A549 (cell line): Measurements from ENCODE around the gene SLC45A1. TPM values are rescaled to one million over a fixed set of nuclear protein-coding genes. Genes with fewer than 3 reads are reported as not detected.
A peak's percentile ranks its signal among the peaks of the same experiment; 100 is the strongest.

ENCODE experiments used
- ATAC-seq, 2 experiments: fragments of 200-7000 bp in 1 of 2; fragments of >200 bp in 1 of 2; cut with Nextera tagmentation in 1 of 2; cut with Tn5 transposase in 1 of 2; 3 replicates each; pipeline versions ENCODE4 v1.8.0 to v1.9.1; 2018 to 2020; ENCODE audit warnings: mild to moderate bottlenecking in 1 of 2, moderate library complexity in 1 of 2
- CTCF ChIA-PET: fragments of 300-600 bp; sonication (Branson Sonifier 250); formaldehyde crosslinking; extraction: SDS; loops from one replicate; lab custom pipeline; 2021; ENCODE audit warnings: antibody characterized with exemption, inconsistent platforms; lab: Yijun Ruan, JAX
- POLR2A ChIA-PET: fragments of 350-600 bp; formaldehyde crosslinking; extraction: SDS; loops from one replicate; lab custom pipeline; 2021; ENCODE audit warnings: antibody characterized with exemption, inconsistent platforms; lab: Yijun Ruan, JAX
- DNase-seq, 2 experiments: peaks; one replicate each; pipeline versions ENCODE4 v3.0.0 to v3.0.0-alpha.2; 2011 to 2016; ENCODE audit warnings: low read depth in 1 of 2, low spot score in 1 of 2
- FAIRE-seq: peaks from 2 replicates; lab custom pipeline; 2011; peaks lifted over from hg19 to GRCh38; lab: Jason Lieb, UNC
- H3K27ac ChIP-seq, 2 experiments: fragments of >200 bp; sonication (Bioruptor Twin); formaldehyde crosslinking; 3 replicates each; pipeline ENCODE4 v1.5.1; 2016 to 2017
- H3K4me1 ChIP-seq: fragments of >200 bp; sonication (Bioruptor Twin); formaldehyde crosslinking; 3 replicates; pipeline ENCODE4 v1.6.1; 2016
- H3K4me2 ChIP-seq: fragments of >200 bp; sonication (Bioruptor Twin); formaldehyde crosslinking; 3 replicates; pipeline ENCODE4 v1.6.1; 2016
- H3K4me3 ChIP-seq: fragments of >200 bp; sonication (Bioruptor Twin); formaldehyde crosslinking; 3 replicates; pipeline ENCODE4 v1.5.1; 2016
- H3K9me3 ChIP-seq: fragments of >200 bp; sonication (Bioruptor Twin); formaldehyde crosslinking; 3 replicates; pipeline ENCODE4 v1.6.1; 2016
- CBX2 ChIP-seq: fragments of 200-600 bp; sonication (generic); IDR thresholded peaks from 2 replicates; pipeline ENCODE4 v1.6.1; 2016; ENCODE audit warnings: low read depth, mild to moderate bottlenecking, borderline replicate concordance
- CBX8 ChIP-seq: fragments of 200-600 bp; sonication (generic); IDR thresholded peaks from 2 replicates; pipeline ENCODE4 v1.6.1; 2016
- CEBPB ChIP-seq, 2 experiments: fragments of >200 bp in 1 of 2; sonication (Bioruptor Twin) in 1 of 2; formaldehyde crosslinking in 1 of 2; IDR thresholded peaks; 2 replicates each; pipeline ENCODE4 v1.6.1; 2012 to 2016
- E2F6 ChIP-seq: IDR thresholded peaks from 2 replicates; pipeline ENCODE4 v1.6.1; 2012; ENCODE audit warnings: low read depth, borderline replicate concordance
- EP300 ChIP-seq, 2 experiments: fragments of >200 bp; sonication (Bioruptor Twin); formaldehyde crosslinking; IDR thresholded peaks; 2 replicates in 1 of 2; 3 replicates in 1 of 2; pipeline ENCODE4 v1.6.1; 2016 to 2017
- HEYL ChIP-seq: fragments of 250-450 bp; sonication (Bioruptor Pico); IDR thresholded peaks from 2 replicates; pipeline ENCODE4 v1.8.0; 2021; ENCODE audit warnings: mild to moderate bottlenecking, moderate library complexity
- HOXA7 ChIP-seq: fragments of 250-450 bp; sonication (Bioruptor Pico); IDR thresholded peaks from 2 replicates; pipeline ENCODE4 v1.5.0; 2020; ENCODE audit warnings: mild to moderate bottlenecking, moderate library complexity
- KDM1A ChIP-seq: fragments of 200-600 bp; sonication (generic); IDR thresholded peaks from 2 replicates; pipeline ENCODE4 v1.6.1; 2016; ENCODE audit warnings: low read depth, mild to moderate bottlenecking
- MAX ChIP-seq: IDR thresholded peaks from 2 replicates; pipeline ENCODE4 v1.6.1; 2012
- MYC ChIP-seq: IDR thresholded peaks from 2 replicates; pipeline ENCODE4 v1.6.1; 2012; ENCODE audit warnings: mild to moderate bottlenecking, inconsistent platforms, low read length, improper control_type of control experiment, borderline replicate concordance
- NR3C1 ChIP-seq: fragments of >200 bp; sonication (Bioruptor Twin); formaldehyde crosslinking; IDR thresholded peaks from 3 replicates; pipeline ENCODE4 v1.6.1; 2017
- PBX3 ChIP-seq: IDR thresholded peaks from 2 replicates; pipeline ENCODE4 v1.6.1; 2012
- POLR2AphosphoS2 ChIP-seq: conservative IDR thresholded peaks from 2 replicates; pipeline ENCODE4 v1.6.1; 2012; ENCODE audit warnings: low read length, improper control_type of control experiment, inconsistent platforms
- RARB ChIP-seq: fragments of 250-450 bp; sonication (Bioruptor Pico); IDR thresholded peaks from 2 replicates; pipeline ENCODE4 v1.8.0; 2021; ENCODE audit warnings: mild to moderate bottlenecking, moderate library complexity
- RCOR1 ChIP-seq: fragments of 150-350 bp; IDR thresholded peaks from 2 replicates; pipeline ENCODE4 v1.6.1; 2014; ENCODE audit warnings: antibody characterized with exemption, low read length, low read depth
- RNF2 ChIP-seq: fragments of 200-600 bp; sonication (generic); IDR thresholded peaks from 2 replicates; pipeline ENCODE4 v1.6.1; 2016; ENCODE audit warnings: low read depth, mild to moderate bottlenecking, antibody characterized with exemption, moderate library complexity, borderline replicate concordance
- SMC3 ChIP-seq: fragments of >200 bp; sonication (Bioruptor Twin); formaldehyde crosslinking; IDR thresholded peaks from 3 replicates; pipeline ENCODE4 v1.6.1; 2018; ENCODE audit warnings: inconsistent platforms
- ZNF302 ChIP-seq: fragments of 250-450 bp; sonication (Bioruptor Pico); IDR thresholded peaks from 2 replicates; pipeline ENCODE4 v1.9.0; 2021; ENCODE audit warnings: inconsistent platforms, mild to moderate bottlenecking, moderate library complexity
- ZSCAN20 ChIP-seq: fragments of 250-450 bp; sonication (Bioruptor Pico); IDR thresholded peaks from 2 replicates; pipeline ENCODE4 v1.8.0; 2022; ENCODE audit warnings: mild to moderate bottlenecking, moderate library complexity
- WGBS: methylation state at CpG from one replicate; pipeline ENCODE4 v1.1.6; 2017; ENCODE audit errors: missing lambda C conversion rate; 5-methylcytosine and 5-hydroxymethylcytosine counted together
- polyA plus RNA-seq, 4 experiments: library from polyadenylated mRNA; depleted of rRNA in 3 of 4; stranded (reverse); fragments of >200 nt; fragmentation: RNase III in 1 of 4; extraction: RNeasy Plus Mini Kit Qiagen cat#74134 plus additional on column Dnase treatment in 1 of 4; gene quantifications; 2 replicates in 3 of 4; 3 replicates in 1 of 4; pipeline ENCODE4 v1.2.3, GENCODE V29; 2011 to 2017
- TF ChIP-seq, protein P1 (sequence below): fragments of >200 bp; sonication (Bioruptor Twin); formaldehyde crosslinking; IDR thresholded peaks from 3 replicates; pipeline ENCODE4 v1.5.1; 2016
- TF ChIP-seq, protein P2 (sequence below): fragments of >200 bp; sonication (Bioruptor Twin); formaldehyde crosslinking; IDR thresholded peaks from 2 replicates; pipeline ENCODE4 v1.6.1; 2016

Gene SLC45A1
- polyA plus RNA-seq, 2 of the 4 experiments (the other 2 are of a cell fraction), result 1.6 to 1.8 TPM

DNA sequence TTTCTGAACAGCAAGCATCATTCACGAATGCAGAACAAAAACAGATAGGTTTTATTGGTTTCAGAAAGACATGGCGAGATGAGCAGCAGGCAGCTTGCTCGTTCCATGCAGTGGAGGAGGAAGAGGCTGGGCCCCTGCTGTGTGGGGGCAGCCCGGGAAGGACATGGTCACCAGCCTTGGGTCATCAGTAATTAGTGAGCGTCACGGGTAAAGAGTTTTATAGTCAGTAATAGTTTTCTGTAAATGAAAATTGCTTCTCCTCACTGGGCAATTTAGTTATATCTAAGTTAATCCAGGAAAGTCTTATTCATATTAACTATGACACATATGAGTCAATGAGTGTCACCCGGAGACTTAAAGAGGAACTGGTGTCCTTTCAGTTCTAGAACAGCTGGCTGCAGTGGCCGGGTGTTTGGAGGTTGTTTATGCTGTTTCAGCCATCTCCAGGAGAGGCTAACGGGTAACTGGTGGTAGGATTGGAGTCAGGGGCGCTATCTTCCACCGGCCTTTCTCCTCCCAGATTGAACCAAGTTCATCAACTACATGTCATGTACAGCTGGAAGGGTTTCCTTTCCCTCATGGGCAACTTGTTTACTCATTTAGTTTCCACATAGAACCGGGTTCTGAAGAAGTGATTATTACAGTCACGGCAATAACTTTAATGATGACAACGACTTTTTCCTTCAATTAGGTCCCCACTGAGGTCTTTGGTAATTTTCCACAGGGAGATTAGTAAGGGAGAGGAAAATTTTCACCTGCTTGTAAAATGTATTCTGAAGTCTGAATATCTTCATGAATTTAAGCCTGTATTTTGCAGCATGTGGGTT lies 34.6 kb upstream of the SLC45A1 start:
- 75% methylated on average over 14 of the region's 14 CpGs for WGBS
- no peak for DNase-seq
- Histone ChIP-seq H3K4me1 (no peaks in the 10 kb centered on the region), H3K4me2 (no peak overlapping the region), H3K9me3 (no peaks in the 10 kb centered on the region), H3K4me3 (no peak overlapping the region), H3K27ac (0 out of 6 replicates have a peak overlapping the region, but pooled peaks of 1 of the 2 experiments have one; percentile 14)
- CTCF ChIA-PET, result no interaction called here
- POLR2A ChIA-PET, result no interaction called here
- FAIRE-seq, result no peak
- TF ChIP-seq NR3C1, result no peak
- TF ChIP-seq PBX3, result no peak
- no peak for TF ChIP-seq RNF2
- TF ChIP-seq, protein P1, sequence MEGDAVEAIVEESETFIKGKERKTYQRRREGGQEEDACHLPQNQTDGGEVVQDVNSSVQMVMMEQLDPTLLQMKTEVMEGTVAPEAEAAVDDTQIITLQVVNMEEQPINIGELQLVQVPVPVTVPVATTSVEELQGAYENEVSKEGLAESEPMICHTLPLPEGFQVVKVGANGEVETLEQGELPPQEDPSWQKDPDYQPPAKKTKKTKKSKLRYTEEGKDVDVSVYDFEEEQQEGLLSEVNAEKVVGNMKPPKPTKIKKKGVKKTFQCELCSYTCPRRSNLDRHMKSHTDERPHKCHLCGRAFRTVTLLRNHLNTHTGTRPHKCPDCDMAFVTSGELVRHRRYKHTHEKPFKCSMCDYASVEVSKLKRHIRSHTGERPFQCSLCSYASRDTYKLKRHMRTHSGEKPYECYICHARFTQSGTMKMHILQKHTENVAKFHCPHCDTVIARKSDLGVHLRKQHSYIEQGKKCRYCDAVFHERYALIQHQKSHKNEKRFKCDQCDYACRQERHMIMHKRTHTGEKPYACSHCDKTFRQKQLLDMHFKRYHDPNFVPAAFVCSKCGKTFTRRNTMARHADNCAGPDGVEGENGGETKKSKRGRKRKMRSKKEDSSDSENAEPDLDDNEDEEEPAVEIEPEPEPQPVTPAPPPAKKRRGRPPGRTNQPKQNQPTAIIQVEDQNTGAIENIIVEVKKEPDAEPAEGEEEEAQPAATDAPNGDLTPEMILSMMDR, result no peak
- TF ChIP-seq RARB (CRISPR knock-in tag), result no peak
- no peak for TF ChIP-seq MYC
- TF ChIP-seq EP300 (IDR thresholded peaks at IDR 0.05), result no peak
- TF ChIP-seq POLR2AphosphoS2, result no peak
- no peak for TF ChIP-seq ZSCAN20 (CRISPR knock-in tag)
- TF ChIP-seq KDM1A, result no peak
- TF ChIP-seq HOXA7, result no peak
- TF ChIP-seq RCOR1, result no peak
- TF ChIP-seq, protein P2, sequence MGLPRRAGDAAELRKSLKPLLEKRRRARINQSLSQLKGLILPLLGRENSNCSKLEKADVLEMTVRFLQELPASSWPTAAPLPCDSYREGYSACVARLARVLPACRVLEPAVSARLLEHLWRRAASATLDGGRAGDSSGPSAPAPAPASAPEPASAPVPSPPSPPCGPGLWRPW, result no peak
- TF ChIP-seq SMC3, result no peak
- TF ChIP-seq ZNF302 (CRISPR knock-in tag), result no peak
- TF ChIP-seq CBX2, result no peak
- TF ChIP-seq, all 56 proteins: peak for 0
- no peak for ATAC-seq

- no peak overlapping the region for H3K27ac ChIP-seq
- no peak for DNase-seq
- no peaks in the 10 kb centered on the region for H3K4me1 ChIP-seq
- POLR2A ChIA-PET, result no interaction called here
- CTCF ChIA-PET, result interaction anchor here (1.2 to 1.3 kb wide), 2 partner anchors 30 to 34 kb away, joined by 3 read pairs; no protein-coding TSS in a partner anchor
- no peak for TF ChIP-seq E2F6
- TF ChIP-seq HEYL (CRISPR knock-in tag), result no peak
- TF ChIP-seq CEBPB (IDR thresholded peaks at IDR 0.05), result no peak
- TF ChIP-seq, protein P1, result no peak
- no peak for TF ChIP-seq RCOR1
- no peak for TF ChIP-seq MAX
- no peak for TF ChIP-seq CBX8
- no peak overlapping the region for H3K4me2 ChIP-seq
- FAIRE-seq, result no peak
- no peaks in the 10 kb centered on the region for H3K9me3 ChIP-seq
- ATAC-seq, result no peak
- no peak overlapping the region for H3K4me3 ChIP-seq
- 73% methylated on average over 4 of the region's 5 CpGs for WGBS
Observed at GRCh38 chr1:8284127-8284526, 33.8 kb upstream of the SLC45A1 start.
